ENCODE results near the gene PPP6R3.

Gene PPP6R3, protein sequence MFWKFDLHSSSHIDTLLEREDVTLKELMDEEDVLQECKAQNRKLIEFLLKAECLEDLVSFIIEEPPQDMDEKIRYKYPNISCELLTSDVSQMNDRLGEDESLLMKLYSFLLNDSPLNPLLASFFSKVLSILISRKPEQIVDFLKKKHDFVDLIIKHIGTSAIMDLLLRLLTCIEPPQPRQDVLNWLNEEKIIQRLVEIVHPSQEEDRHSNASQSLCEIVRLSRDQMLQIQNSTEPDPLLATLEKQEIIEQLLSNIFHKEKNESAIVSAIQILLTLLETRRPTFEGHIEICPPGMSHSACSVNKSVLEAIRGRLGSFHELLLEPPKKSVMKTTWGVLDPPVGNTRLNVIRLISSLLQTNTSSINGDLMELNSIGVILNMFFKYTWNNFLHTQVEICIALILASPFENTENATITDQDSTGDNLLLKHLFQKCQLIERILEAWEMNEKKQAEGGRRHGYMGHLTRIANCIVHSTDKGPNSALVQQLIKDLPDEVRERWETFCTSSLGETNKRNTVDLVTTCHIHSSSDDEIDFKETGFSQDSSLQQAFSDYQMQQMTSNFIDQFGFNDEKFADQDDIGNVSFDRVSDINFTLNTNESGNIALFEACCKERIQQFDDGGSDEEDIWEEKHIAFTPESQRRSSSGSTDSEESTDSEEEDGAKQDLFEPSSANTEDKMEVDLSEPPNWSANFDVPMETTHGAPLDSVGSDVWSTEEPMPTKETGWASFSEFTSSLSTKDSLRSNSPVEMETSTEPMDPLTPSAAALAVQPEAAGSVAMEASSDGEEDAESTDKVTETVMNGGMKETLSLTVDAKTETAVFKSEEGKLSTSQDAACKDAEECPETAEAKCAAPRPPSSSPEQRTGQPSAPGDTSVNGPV

DNA sequence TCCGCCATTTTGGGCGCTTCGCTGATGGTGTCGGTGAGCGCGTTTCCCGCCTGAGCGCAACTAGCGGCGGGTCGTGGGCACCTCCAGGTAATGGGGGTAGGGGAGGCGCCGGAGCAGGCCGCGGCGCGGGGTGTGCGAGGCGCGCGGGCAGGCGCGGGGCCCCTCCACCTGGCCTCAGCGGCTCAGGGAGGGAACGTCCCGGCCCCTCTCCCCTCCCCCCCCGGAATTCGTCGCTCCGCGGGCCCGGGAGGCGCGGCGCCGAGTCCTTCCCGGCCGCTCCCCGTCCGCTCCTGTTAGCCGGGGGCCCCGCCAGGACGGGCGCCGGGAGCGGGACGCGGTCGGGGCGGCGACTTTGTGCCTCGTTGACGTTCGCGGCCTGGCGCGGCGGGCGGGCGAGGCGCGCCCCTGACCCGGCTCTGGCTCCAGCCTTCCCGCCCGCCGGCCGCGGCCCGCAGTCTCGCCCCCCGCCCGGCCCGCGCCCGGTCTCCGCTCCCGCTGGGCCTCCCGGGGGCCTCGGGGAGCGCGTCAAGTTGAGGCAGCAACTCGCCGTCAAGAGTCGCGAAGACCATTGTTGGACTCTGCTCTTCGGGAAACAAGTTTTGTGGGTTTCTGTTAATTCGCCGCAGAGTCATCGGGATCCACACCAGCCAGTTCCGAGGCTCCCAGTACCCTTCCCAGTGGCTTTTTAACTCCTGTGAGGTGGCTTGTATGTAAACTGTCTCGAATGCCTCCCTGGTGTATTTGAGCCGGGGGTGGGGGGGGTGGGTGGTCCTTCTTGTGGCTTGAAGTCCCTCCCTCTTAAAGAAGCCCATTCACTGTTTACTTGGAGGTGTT, at the start of gene PPP6R3:
Gene PPP6R3, plus strand, starts transcription at position 12 of the 834 bp plus-strand sequence. CDS start 76,913 bp downstream, outside the sequence.
- Histone ChIP-seq H3K4me1 (ENCODE audit: insufficient read depth, low read length) (peaks cover 34% of the 10 kb centered on the region), H3K27ac (ENCODE audit: low read depth, low read length) (peak within 1 kb of the TSS; percentile 93), H3K9ac (ENCODE audit: low read length) (peak within 1 kb of the TSS; percentile 51), H3K4me3 (ENCODE audit: low read depth in 1 of 2, low read length in 2 of 2) (peak within 1 kb of the TSS; percentile 76 to 77), H3K36me3 (ENCODE audit: insufficient read depth, low read length) (no peaks in the 10 kb centered on the region), H3K27me3 (ENCODE audit: control insufficient read depth in 1 of 2, insufficient read depth in 2 of 2, low read length in 2 of 2) (no peaks in the 10 kb centered on the region), H3K9me3 (ENCODE audit: low read length) (no peaks in the 10 kb centered on the region)

DNA sequence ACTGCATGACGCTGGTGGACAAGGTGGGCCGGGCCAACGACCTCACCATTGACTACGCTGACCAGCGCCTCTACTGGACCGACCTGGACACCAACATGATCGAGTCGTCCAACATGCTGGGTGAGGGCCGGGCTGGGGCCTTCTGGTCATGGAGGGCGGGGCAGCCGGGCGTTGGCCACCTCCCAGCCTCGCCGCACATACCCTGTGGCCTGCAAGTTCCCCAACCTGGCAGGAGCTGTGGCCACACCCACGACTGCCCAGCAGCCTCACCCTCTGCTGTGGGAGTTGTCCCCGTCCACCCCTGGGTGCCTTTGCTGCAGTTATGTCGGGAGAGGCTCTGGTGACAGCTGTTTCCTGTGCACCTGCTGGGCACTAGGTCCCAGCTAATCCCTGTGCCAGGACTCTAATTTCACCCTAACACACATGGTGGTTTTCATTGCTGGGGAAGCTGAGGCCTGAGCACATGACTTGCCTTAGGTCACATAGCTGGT, 49.0 kb upstream of the PPP6R3 start:
- H3K4me3 ChIP-seq (ENCODE audit: low read depth in 1 of 2, low read length in 2 of 2) = no peak overlapping the region
- no peak overlapping the region for H3K9ac ChIP-seq (ENCODE audit: low read length)
- H3K27me3 ChIP-seq (ENCODE audit: control insufficient read depth in 1 of 2, insufficient read depth in 2 of 2, low read length in 2 of 2) = no peaks in the 10 kb centered on the region
- no peaks in the 10 kb centered on the region for H3K4me1 ChIP-seq (ENCODE audit: insufficient read depth, low read length)
- H3K36me3 ChIP-seq (ENCODE audit: insufficient read depth, low read length) = peaks cover 68% of the 10 kb centered on the region
- H3K9me3 ChIP-seq (ENCODE audit: low read length) = no peaks in the 10 kb centered on the region
- no peak overlapping the region for H3K27ac ChIP-seq (ENCODE audit: low read depth, low read length)

DNA sequence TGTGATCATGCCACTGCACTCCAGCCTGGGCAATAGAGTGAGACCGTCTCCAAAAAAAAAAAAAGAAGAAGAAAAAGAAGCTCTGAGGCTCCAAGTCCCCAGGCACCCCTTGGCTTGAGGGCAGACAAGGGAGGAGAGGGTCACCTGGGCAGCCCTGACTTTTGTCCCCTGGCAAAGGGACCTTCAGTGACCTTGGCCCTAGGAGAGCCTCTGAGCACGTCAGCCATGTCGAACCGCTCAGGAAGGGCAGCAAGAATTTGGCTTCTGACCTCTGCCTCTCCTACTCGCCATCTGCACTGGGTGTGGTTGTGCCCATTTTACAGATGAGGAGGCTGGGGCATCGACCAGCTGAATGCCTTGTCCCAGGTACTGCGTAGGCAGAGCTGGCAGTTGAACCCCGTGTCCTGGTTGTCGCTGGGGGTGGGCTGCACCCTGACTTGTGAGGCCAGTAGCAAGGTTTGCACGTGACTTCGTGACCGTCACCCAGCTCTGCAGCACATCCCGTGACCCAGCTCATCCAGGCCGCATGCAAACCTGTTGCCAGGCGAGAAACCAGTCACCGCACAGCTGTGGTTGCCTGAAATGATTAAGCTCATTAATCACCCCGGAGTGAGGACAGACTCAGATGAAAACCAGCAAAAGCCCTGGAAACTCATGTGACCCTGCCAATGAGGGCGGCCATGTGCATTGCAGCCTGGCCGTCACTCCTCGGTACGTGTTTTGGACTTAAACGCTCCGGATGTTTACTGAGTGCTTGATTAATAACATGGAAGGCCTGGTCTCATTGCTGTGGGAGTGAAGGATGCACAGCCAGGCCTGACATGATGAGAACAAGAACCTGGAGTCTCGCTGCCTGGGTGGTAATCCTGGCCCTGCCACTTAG, 47.7 kb upstream of the PPP6R3 start:
- Histone ChIP-seq H3K4me1 (ENCODE audit: insufficient read depth, low read length) (no peaks in the 10 kb centered on the region), H3K4me3 (ENCODE audit: low read depth in 1 of 2, low read length in 2 of 2) (no peak overlapping the region), H3K9me3 (ENCODE audit: low read length) (no peaks in the 10 kb centered on the region), H3K9ac (ENCODE audit: low read length) (no peak overlapping the region), H3K27me3 (ENCODE audit: control insufficient read depth in 1 of 2, insufficient read depth in 2 of 2, low read length in 2 of 2) (no peaks in the 10 kb centered on the region), H3K36me3 (ENCODE audit: insufficient read depth, low read length) (peaks cover 68% of the 10 kb centered on the region), H3K27ac (ENCODE audit: low read depth, low read length) (no peak overlapping the region)

DNA sequence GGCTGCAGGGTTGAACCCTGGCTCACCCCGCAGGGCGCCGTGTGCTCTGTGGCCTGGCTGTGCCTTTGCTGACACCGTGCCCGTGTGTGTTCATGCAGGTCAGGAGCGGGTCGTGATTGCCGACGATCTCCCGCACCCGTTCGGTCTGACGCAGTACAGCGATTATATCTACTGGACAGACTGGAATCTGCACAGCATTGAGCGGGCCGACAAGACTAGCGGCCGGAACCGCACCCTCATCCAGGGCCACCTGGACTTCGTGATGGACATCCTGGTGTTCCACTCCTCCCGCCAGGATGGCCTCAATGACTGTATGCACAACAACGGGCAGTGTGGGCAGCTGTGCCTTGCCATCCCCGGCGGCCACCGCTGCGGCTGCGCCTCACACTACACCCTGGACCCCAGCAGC, 47.0 kb upstream of the PPP6R3 start:
- H3K27me3 ChIP-seq (ENCODE audit: control insufficient read depth in 1 of 2, insufficient read depth in 2 of 2, low read length in 2 of 2) = no peaks in the 10 kb centered on the region
- H3K9ac ChIP-seq (ENCODE audit: low read length) = no peak overlapping the region
- H3K36me3 ChIP-seq (ENCODE audit: insufficient read depth, low read length) = peaks cover 69% of the 10 kb centered on the region
- H3K9me3 ChIP-seq (ENCODE audit: low read length) = no peaks in the 10 kb centered on the region
- H3K4me3 ChIP-seq (ENCODE audit: low read depth in 1 of 2, low read length in 2 of 2) = no peak overlapping the region
- H3K27ac ChIP-seq (ENCODE audit: low read depth, low read length) = no peak overlapping the region
- no peaks in the 10 kb centered on the region for H3K4me1 ChIP-seq (ENCODE audit: insufficient read depth, low read length)

DNA sequence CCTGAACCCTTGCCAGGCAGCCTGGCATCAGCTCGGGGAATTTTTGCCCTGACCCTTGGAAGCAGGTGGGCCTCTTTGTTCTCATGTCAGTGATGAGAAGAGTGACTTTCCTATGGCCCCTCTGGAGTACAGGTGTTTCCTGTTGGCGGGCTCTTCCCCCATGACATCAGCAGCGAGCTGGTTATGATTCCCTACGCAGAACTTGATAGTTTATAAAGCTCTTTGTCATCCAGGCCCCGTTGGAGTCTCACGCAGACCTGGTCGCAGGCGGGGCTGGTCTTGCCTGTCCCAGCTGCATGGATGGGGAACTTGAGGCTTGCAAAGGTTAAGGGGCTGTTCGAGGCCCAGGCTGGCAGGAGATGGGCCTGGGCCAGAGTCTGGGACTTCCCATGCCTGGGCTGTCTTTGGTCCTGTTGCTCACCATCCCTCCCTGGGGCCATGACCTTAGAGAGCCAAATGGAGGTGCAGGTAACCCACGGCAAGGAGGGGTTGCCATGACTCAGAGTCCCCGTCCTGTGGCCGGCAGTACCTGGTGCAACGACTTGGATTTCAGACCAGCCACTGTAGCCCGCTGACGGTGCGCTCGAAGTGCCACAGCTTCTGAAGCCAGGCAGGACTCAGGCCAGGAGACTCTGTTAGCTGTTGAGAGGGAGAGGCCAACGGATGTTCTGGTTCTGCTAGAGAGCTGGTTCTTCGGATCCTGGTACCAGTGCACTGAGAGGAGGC, 45.9 kb upstream of the PPP6R3 start:
- Histone ChIP-seq H3K27ac (ENCODE audit: low read depth, low read length) (no peak overlapping the region), H3K9me3 (ENCODE audit: low read length) (no peaks in the 10 kb centered on the region), H3K4me3 (ENCODE audit: low read depth in 1 of 2, low read length in 2 of 2) (no peak overlapping the region), H3K27me3 (ENCODE audit: control insufficient read depth in 1 of 2, insufficient read depth in 2 of 2, low read length in 2 of 2) (no peaks in the 10 kb centered on the region), H3K36me3 (ENCODE audit: insufficient read depth, low read length) (peaks cover 71% of the 10 kb centered on the region), H3K9ac (ENCODE audit: low read length) (no peak overlapping the region), H3K4me1 (ENCODE audit: insufficient read depth, low read length) (no peaks in the 10 kb centered on the region)

DNA sequence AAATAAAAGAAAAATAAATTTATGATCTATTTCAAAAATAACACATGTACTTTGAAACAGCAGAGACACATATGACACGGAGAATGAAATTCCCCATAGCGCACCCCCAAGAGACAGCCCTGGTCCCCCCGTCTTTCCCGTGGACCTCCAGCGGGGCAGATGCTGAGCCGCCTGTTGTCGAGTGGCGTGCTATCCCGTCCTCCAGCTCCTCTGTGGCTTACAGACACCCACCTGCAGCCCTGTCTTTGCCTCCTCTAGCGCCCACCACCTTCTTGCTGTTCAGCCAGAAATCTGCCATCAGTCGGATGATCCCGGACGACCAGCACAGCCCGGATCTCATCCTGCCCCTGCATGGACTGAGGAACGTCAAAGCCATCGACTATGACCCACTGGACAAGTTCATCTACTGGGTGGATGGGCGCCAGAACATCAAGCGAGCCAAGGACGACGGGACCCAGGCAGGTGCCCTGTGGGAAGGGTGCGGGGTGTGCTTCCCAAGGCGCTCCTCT, 44.4 kb upstream of the PPP6R3 start:
- Histone ChIP-seq H3K36me3 (ENCODE audit: insufficient read depth, low read length) (peaks cover 65% of the 10 kb centered on the region), H3K9ac (ENCODE audit: low read length) (no peak overlapping the region)

DNA sequence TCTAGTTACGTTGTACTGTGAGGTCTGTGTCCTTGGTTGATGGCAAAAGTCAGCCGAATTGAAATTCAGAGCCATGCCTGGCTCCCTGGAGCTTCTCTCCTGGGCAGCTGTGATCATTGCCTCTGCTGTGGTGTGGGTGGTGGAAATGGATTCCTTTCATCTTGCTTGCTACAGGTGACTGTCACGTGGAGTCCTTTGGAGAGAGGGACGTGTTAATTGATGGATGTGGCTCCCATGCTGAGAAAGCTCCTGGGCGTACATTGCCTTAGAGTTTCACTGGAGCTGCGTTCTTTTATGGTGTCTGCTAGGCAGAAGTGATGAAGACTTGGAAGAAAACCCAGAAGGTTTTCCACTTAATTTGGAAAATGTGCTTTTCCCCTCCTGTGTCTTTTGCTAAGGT, 41.9 kb upstream of the PPP6R3 start:
- H3K36me3 ChIP-seq (ENCODE audit: insufficient read depth, low read length) = peaks cover 42% of the 10 kb centered on the region

More for the DNA sequence above, 44.4 kb upstream of the PPP6R3 start:
- H3K9me3 ChIP-seq (ENCODE audit: low read length) = no peaks in the 10 kb centered on the region
- no peaks in the 10 kb centered on the region for H3K27me3 ChIP-seq (ENCODE audit: control insufficient read depth in 1 of 2, insufficient read depth in 2 of 2, low read length in 2 of 2)
- no peak overlapping the region for H3K4me3 ChIP-seq (ENCODE audit: low read depth in 1 of 2, low read length in 2 of 2)
- no peak overlapping the region for H3K27ac ChIP-seq (ENCODE audit: low read depth, low read length)
- H3K4me1 ChIP-seq (ENCODE audit: insufficient read depth, low read length) = no peaks in the 10 kb centered on the region

DNA sequence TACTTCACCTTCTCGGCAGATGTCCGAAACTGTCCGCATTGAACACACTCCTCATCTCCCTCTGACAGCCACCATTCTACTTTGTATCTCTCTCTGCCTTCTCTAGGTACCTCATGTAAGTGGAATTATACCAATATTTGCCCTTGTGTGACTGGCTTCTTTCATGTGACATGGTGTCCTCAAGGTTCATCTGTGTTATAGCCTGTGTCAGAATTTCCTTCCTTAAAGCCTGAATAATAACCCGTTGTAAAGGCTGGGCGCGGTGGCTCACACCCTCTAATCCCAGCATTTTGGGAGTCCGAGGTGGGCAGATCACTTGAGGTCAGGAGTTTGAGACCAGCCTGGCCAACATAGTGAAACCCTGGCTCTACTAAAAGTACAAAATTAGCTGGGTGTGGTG, 40.4 kb upstream of the PPP6R3 start:
- H3K4me1 ChIP-seq (ENCODE audit: insufficient read depth, low read length) = no peaks in the 10 kb centered on the region
- peaks cover 36% of the 10 kb centered on the region for H3K36me3 ChIP-seq (ENCODE audit: insufficient read depth, low read length)
- no peak overlapping the region for H3K9ac ChIP-seq (ENCODE audit: low read length)
- no peak overlapping the region for H3K4me3 ChIP-seq (ENCODE audit: low read depth in 1 of 2, low read length in 2 of 2)
- H3K27me3 ChIP-seq (ENCODE audit: control insufficient read depth in 1 of 2, insufficient read depth in 2 of 2, low read length in 2 of 2) = no peaks in the 10 kb centered on the region
- no peak overlapping the region for H3K27ac ChIP-seq (ENCODE audit: low read depth, low read length)
- no peaks in the 10 kb centered on the region for H3K9me3 ChIP-seq (ENCODE audit: low read length)

More for the DNA sequence above, 41.9 kb upstream of the PPP6R3 start:
- Histone ChIP-seq H3K4me1 (ENCODE audit: insufficient read depth, low read length) (no peaks in the 10 kb centered on the region), H3K9ac (ENCODE audit: low read length) (no peak overlapping the region), H3K4me3 (ENCODE audit: low read depth in 1 of 2, low read length in 2 of 2) (no peak overlapping the region), H3K27ac (ENCODE audit: low read depth, low read length) (no peak overlapping the region), H3K27me3 (ENCODE audit: control insufficient read depth in 1 of 2, insufficient read depth in 2 of 2, low read length in 2 of 2) (no peaks in the 10 kb centered on the region), H3K9me3 (ENCODE audit: low read length) (no peaks in the 10 kb centered on the region)

DNA sequence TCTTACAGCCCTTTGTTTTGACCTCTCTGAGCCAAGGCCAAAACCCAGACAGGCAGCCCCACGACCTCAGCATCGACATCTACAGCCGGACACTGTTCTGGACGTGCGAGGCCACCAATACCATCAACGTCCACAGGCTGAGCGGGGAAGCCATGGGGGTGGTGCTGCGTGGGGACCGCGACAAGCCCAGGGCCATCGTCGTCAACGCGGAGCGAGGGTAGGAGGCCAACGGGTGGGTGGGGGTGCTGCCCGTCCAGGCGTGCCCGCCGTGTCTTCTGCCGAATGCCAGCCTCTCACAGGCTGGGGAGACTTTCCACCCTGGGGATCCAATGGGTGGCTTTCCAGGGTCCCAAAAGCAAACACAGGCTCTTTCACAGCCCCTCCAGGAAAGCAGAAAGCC, 37.1 kb upstream of the PPP6R3 start:
- Histone ChIP-seq H3K36me3 (ENCODE audit: insufficient read depth, low read length) (peaks cover 44% of the 10 kb centered on the region), H3K27me3 (ENCODE audit: control insufficient read depth in 1 of 2, insufficient read depth in 2 of 2, low read length in 2 of 2) (no peaks in the 10 kb centered on the region), H3K9me3 (ENCODE audit: low read length) (no peaks in the 10 kb centered on the region)

More for the DNA sequence above, 37.1 kb upstream of the PPP6R3 start:
- Histone ChIP-seq H3K4me3 (ENCODE audit: low read depth in 1 of 2, low read length in 2 of 2) (no peak overlapping the region), H3K27ac (ENCODE audit: low read depth, low read length) (no peak overlapping the region), H3K4me1 (ENCODE audit: insufficient read depth, low read length) (no peaks in the 10 kb centered on the region), H3K9ac (ENCODE audit: low read length) (no peak overlapping the region)
